Kasumi-1 (cell line): ENCODE results near the gene MMP14.

ENCODE experiments used
- DNase-seq, 2 experiments: peaks; one replicate each; lab custom pipeline; 2025; lab: John Stamatoyannopoulos, UW

Gene MMP14

DNA sequence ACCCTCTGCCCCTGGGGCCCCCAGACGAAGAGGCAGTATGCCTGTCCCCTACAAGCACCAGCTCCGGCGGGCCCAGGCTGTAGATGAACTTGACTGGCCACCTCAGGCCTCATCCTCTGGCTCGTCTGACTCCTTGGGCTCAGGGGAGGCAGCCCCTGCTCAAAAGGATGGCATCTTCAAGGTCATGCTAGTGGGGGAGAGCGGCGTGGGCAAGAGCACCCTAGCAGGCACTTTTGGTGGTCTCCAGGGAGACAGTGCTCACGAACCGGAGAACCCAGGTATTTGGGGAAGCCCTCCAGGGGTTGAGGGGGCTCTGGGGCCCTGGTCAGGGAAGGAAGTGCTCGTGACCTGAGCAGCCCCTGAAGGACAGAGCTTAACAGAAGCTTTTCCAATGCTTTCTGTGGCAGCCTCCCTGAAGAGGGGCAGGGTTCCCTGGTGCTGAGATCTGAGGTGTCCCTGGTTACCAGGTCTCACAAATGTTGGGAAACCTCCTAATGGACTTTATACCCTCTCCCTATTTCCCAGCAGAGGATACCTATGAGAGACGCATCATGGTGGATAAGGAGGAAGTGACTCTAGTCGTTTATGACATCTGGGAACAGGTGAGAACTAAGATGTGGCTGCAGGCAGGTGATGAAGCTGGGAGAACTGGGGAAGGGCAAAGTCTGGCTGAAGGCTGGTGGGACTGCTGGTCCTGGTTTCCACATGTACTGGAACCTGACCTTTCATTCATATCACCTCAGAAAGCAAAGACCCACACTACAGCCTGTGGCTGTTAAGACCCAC, 48.5 kb downstream of the MMP14 start:
- DNase-seq = no peak

DNA sequence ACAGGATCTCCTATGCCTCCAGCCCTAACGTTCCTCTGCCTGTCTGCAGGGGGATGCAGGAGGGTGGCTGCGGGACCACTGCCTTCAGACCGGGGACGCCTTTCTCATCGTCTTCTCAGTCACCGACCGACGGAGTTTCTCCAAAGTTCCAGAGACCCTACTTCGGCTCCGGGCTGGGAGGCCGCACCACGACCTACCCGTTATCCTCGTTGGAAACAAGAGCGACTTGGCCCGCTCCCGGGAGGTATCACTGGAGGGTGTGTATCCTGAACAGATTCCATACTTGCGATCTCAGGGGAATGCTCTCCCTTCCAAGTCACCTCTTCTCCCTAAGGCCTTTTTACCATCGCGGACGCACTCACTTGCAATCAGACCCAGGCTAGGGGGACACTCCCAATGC, 49.6 kb downstream of the MMP14 start:
- no peak for DNase-seq

DNA sequence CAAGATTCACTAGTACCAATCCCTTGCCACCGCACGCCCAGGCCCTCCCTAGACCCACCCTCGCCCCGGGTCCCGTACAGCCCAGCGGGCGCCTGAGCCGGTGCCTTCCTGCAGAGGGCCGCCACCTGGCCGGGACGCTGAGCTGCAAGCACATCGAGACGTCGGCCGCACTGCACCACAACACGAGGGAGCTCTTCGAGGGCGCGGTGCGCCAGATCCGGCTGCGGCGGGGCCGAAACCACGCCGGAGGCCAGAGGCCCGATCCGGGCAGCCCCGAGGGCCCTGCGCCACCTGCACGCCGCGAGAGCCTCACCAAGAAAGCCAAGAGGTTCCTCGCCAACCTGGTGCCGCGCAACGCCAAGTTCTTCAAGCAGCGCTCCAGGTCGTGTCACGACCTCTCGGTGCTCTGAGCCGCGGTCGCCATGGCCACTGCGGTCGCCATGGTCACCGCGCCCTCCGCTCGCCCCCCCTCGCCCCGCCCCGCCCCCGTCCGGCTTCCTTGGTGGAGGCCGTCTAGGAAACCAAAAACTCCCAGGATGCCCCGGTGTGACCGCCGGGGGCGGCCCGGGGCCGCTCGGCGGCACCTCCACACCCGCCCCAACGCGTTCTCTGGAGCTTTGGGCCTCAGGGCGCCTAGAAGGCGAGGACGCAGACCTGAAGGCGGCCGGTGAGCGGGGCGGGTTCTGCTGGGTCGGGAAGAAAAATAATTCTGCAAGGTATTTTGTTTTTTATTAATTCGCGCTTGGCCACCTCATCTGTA, 50.3 kb downstream of the MMP14 start:
- DNase-seq = no peak

- DNase-seq = no peak
These were observed 51.0 kb downstream of the MMP14 start for GRCh38 chr14:22887260-22887989.

- no peak for DNase-seq
These were observed 51.6 kb downstream of the MMP14 start for GRCh38 chr14:22887990-22888378.

DNA sequence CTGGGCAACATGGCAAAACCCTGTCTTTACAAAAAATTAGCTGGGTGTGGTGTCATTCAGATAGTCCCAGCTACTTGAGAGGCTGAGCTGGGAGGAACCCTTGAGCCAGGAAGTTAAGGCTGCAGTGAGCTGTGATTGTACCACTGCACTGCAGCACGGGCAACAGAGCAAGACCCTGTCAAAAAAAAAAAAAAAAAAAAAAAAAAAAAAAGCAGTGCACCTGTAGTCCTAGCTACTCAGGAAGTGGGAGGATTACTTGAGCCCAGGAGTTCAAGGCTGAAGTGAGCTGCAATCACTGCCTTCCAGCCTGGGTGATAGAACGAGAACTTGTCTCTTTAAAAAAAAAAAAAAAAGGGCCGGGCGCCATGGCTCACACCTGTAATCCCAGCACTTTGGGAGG, 52.3 kb downstream of the MMP14 start:
- DNase-seq = no peak

DNA sequence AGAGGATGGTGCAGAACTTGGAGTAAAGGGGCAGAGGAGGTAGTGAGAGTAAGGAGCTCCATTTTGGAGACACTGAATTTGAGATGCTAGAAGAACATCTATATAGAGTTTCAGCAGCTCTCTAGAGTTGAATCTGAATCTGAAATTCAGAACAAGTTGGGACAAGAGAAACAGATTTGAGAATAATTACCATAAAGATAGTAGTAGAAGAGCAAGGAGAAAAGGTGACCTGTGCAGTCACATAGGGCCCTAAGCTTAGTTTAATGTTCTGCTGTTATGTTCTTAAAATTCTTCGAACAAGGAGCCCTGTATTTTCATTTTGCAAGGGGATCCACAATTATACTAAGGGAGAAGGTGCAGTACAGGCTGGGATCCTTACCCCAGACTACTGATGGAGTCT, 54.0 kb downstream of the MMP14 start:
- DNase-seq = no peak

DNA sequence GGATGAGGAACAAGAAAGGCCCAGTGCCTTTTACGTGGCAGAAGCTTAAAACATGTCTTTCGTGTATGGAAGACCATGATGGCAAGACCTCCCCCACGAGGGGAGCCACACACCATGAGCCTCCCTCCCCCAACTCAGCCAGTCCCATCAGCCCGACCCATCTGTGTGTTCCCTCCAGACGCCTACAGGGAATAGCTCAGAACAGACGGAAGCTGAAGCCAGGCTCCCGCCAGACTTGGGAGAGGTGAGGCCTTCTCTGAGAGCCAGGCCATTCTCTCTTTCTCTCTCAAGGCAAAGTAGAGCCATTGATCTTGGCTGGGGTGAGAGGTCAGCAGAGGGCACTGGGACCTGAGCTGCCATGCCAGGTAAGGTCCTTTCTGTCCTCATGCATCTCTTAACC, 56.1 kb downstream of the MMP14 start:
- DNase-seq = no peak

DNA sequence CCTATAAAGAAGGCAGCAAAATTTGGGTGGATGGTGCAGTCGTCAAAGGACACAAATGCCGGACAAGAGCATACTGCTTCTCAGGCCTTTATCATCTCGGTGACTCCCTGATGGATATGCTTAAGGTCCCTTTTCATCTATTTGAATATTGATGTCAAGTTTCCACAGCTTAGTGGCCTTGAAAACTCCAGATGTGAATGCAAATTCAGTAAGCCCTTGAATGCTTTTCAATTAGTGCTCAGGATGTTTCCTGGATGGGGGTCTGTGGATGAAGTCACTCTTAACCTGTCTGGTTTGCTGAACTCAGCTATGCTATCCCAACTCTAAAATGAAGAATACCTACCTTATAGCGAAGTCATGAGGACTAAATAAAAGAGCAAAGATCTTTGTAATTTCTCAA, 57.3 kb downstream of the MMP14 start:
- DNase-seq = no peak

DNA sequence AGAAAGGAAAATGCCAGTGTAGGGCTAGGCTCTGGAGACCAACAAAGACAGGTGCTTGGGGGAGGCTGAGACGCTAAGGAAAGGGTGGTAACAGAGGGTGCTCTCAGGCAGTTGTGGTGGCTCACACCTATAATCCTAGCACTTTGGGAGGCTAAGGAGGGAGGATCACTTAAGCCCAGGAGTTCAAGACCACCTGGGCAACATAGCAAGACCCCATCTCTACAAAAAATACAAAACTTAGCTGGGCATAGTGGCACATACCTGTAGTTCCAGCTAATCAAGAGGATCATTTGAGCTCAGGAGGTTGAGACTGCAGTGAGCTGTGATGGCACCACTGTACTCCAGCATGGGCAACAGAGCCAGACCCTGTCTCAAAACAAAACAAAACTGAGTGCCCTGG, 59.0 kb downstream of the MMP14 start:
- DNase-seq = no peak

DNA sequence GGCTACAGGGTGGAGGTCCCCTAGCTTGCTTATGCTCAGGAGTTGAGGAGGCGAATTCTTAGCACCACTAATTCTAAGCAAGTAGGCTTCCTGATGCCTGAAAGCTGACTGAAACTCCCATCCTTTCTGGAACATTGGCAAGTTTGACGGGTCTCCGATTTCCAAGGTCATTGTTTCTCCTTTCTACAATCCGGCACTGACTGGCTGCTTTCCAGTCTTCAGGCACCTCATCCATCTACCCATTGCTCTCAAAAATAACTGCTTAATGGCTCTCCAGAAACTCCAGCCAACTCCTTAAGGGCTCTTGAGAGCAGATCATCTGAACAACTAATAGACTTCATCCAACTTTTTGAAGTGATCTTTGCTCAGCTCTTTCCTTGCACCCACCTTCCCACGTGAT, 60.0 kb downstream of the MMP14 start:
- no peak for DNase-seq

- DNase-seq = no peak
These were observed 60.4 kb downstream of the MMP14 start for GRCh38 chr14:22896760-22897159.

DNA sequence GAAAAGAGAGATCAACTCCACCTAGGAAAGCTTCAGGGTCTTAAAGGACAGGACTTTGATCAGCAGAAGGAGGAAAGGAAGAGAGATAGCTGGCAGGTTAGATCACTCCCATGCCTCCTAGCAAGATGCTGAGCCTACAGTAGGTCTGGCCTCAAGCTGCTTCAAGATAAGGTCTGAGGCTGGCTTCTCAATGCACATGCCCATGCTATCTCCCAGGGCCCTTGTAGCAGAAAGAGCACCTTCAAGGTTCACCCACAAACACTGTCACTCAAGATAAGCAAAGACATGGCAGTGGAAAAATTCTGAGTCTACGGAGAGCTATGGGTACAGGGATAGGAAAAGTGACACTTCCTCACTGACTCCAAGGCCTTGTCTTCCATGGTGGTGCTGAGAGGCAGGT, 61.0 kb downstream of the MMP14 start:
- DNase-seq = no peak
